Coronary artery (tissue), 2 donors: ENCODE results near the gene PRPF39.

Experiments used
- DNase-seq: peaks from one replicate; pipeline ENCODE4 v3.0.0-alpha.2; 2017; ENCODE audit warnings: low spot score
- H3K27ac ChIP-seq, 2 donors: fragments of 200-600 bp; sonication (generic); one replicate each; pipeline ENCODE4 v1.5.1; 2016 to 2019
- H3K4me3 ChIP-seq: fragments of 200-600 bp; sonication (generic); 2 replicates; pipeline ENCODE4 v1.5.1; 2016; ENCODE audit warnings: mild to moderate bottlenecking, moderate library complexity
- TF ChIP-seq, protein P1 (sequence below): fragments of 200-600 bp; sonication (generic); IDR thresholded peaks from one replicate; pipeline ENCODE4 v1.5.1; 2019; ENCODE audit warnings: antibody characterized with exemption

The PRPF39 gene

DNA sequence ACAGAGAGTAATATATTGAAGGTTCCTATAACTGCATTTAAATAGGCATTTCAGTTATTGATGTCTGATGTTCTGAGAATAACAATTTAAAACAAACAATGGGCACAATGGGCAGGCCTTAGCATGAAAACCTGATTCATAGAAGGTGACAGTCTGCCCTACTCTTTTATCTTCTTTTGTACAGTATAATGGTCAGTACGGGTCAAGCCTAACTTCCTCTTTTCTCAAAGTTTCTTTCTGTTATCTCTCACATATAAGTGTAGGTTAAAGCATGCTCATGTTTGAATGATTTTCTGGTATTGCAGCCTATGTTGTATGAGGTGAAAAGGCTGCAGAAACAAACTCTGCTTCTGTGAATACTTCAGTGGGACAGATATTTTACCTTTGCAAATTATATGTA is 36.2 kb downstream of the PRPF39 start:
- Histone ChIP-seq H3K4me3 (no peak overlapping the region), H3K27ac (no peak overlapping the region)
- TF ChIP-seq, protein P1, sequence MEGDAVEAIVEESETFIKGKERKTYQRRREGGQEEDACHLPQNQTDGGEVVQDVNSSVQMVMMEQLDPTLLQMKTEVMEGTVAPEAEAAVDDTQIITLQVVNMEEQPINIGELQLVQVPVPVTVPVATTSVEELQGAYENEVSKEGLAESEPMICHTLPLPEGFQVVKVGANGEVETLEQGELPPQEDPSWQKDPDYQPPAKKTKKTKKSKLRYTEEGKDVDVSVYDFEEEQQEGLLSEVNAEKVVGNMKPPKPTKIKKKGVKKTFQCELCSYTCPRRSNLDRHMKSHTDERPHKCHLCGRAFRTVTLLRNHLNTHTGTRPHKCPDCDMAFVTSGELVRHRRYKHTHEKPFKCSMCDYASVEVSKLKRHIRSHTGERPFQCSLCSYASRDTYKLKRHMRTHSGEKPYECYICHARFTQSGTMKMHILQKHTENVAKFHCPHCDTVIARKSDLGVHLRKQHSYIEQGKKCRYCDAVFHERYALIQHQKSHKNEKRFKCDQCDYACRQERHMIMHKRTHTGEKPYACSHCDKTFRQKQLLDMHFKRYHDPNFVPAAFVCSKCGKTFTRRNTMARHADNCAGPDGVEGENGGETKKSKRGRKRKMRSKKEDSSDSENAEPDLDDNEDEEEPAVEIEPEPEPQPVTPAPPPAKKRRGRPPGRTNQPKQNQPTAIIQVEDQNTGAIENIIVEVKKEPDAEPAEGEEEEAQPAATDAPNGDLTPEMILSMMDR, result no peak
- DNase-seq, result no peak

DNA sequence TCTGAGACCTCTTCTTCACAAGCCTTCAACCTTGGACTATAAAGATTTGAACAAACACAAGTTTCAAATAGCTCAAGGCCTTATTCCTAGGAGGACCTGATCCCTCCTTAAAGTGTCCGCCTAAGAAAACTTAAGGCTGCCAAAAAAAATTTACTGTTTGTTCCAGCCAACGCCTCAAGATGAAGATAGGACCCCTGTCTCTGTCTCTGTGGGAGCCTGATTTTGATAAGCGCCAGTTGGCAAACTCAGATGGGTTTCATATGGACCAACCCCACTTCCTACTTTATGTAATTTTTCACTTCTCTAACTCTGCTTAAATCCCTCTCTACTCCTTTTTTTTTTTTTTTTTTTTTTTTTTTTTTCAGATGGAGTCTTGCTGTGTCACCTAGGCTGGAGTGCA is 39.4 kb downstream of the PRPF39 start:
- H3K27ac ChIP-seq, result no peak overlapping the region
- TF ChIP-seq, protein P1, result no peak
- no peak overlapping the region for H3K4me3 ChIP-seq
- DNase-seq, result no peak

DNA sequence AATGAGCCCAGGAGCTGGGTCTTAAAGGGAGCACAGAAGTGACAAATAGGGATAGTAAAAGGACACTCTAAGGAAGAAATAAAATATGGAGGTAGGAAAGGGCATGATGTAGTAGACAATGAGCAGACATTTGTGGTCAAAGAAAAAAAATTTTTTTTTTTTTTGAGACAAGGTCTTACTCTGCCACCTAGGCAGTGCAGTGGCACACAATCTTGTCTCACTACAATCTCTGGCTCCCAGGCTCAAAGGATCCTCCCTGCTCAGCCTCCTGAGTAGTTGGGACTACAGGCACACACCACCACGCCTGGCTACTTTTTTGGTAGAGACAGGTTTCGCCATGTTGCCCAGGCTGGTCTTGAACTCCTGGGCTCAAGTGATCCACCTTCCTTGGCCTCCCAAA is 41.8 kb downstream of the PRPF39 start:
- DNase-seq, result no peak
- Histone ChIP-seq H3K27ac (no peak overlapping the region), H3K4me3 (no peak overlapping the region)
- TF ChIP-seq, protein P1, result no peak

DNA sequence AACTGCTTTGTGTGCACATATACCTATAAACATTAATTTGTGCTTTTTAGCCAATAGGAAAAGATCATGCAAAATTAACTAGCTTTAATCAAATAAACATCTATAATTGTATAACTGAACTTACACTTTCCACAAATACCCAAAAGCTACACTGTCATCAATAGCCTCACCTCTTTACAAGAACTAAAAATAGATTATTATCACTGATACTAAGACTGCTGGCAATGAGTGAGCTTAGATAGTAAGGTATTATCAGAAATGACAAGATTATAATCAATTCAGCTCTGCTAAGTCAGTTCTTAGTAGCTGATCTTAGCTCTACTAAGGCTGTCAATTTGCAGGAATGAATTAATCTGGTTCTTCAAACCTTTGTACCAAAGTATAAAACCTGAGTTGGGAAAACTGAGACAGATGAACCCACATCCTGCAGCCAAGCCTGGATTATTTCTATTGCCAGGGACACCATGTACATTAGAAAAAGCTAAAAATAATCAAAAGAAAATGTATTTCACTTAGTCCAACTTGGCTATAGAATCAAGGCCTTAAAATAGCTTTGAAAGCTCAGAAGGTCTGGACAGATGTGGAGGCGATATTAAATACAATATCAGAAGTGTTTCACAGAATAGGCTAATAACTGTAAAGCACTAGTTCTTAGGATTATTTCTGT is 45.2 kb downstream of the PRPF39 start:
- TF ChIP-seq, protein P1, result no peak
- DNase-seq, result no peak
- Histone ChIP-seq H3K27ac (no peak overlapping the region), H3K4me3 (no peak overlapping the region)

DNA sequence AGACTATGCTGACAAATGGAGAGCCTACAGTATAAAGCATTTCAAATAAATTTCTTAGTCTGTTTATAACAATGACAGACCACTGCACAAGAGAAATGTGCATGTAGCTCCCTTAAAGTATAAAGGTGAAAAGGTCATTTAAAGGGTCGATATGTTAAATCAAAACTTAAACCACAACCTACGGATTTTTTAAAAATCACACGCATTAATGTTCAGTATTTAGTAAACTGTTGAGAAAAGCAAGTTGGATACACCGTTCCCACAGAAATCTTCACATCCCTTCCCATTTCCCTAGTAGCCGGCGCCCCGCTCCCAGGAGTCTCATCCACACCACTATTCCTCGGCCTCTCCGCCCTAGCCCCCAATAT is 49.8 kb downstream of the PRPF39 start:
- TF ChIP-seq, protein P1, result no peak
- peak overlapping the region; percentile 71 to 81 for H3K27ac ChIP-seq
- peak overlapping the region; percentile 74 for H3K4me3 ChIP-seq
- no peak for DNase-seq

DNA sequence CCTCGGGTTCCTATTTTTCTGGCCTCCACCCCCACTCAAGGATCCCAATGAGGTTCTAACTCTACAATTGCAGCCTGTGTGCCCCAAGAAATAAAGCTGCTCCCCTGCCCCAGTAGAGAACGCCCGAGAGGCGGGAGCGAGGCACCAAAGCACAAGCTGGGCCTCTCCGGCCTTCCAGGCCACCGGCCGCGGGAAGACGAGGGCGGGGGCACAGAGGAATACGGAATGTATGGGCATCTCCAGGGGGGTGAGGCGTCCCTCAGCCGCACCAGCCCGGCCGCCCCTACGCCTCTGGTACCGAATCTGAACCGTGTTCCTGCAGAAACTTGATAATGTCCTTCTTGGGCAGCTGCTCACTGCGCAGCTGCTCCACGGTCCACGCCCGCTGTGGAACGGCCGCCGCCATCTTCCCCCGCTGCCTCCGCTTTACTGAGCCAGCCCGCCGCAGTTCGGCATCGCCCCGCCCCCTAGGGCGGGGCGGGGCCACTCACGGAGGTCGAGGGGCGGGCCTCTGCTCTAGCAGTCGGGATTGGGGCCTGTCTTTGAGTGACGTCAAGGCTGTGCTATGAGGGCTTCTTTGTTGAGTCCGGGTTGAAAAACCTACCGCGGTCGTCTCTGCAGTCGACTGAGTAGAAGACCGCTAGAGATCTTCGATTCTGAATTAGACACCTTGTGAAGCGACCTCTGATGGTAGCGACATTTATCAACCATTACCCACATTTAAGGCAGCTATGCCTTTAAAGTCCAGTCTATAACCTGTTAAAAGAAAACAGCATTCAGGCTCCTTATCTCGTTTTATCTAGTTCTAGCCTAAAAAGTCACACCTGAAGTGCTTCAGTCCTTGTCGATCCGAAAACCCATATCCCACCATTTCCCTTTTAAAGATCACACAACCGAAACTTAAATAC is 50.4 kb downstream of the PRPF39 start, which contains the start of gene FKBP3:
Gene FKBP3 (minus strand): TSS at position 431 of the 908 bp plus-strand sequence. CDS start 25 bp downstream, at position 406.
- Histone ChIP-seq H3K4me3 (peak within 1 kb of the TSS; percentile 74), H3K27ac (peak within 1 kb of the TSS; percentile 71 to 81)
- DNase-seq, result peak; percentile 97
- TF ChIP-seq, protein P1, result no peak
